Neural progenitor cell (in vitro differentiated cells): ENCODE data around the gene SPATA13.

Source experiments
- CTCF ChIP-seq: fragments of 200-600 bp; sonication (generic); IDR thresholded peaks from 2 replicates; pipeline ENCODE4 v1.5.1; 2017; ENCODE audit warnings: antibody characterized with exemption, mild to moderate bottlenecking
- EZH2 ChIP-seq: fragments of 200-600 bp; sonication (generic); IDR thresholded peaks from 2 replicates; pipeline ENCODE4 v1.6.1; 2017; ENCODE audit warnings: antibody characterized with exemption, mild to moderate bottlenecking, moderate library complexity

DNA sequence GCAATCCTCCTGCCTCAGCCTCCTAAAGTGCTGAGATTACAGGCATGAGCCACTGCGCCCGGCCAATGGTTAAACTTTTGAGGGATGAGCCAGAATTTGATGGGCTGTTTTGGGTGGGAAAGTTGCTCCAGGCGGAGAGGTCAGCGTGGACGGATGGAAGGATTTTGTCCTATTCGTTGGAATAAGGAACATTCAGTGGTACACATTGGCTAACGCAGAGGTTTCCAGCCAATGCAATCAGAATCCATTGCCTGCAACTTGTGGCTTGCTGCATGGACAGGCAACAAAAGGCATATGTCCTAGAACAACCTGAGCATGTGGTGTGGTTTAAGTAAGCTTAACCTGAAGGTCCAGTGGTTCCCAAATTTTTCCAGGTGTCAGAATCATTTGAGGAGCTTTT lies 113.4 kb downstream of the SPATA13 start:
- TF ChIP-seq CTCF = no peak
- no peak for TF ChIP-seq EZH2
